Transverse colon (tissue), 3 donors: ENCODE results near the gene KREMEN1.

Source experiments
- POLR2A ChIP-seq: fragments of 450-650 bp; IDR thresholded peaks from one replicate; pipeline ENCODE4 v1.6.1; 2016; ENCODE audit warnings: antibody characterized with exemption, mild to moderate bottlenecking, moderate library complexity
- TF ChIP-seq, protein P1 (sequence below), 5 experiments: fragments of 200-600 bp in 3 of 5; fragments of 450-650 bp in 2 of 5; sonication (generic) in 3 of 5; IDR thresholded peaks; 1 replicate in 2 of 5; 2 replicates in 3 of 5; pipeline ENCODE4 v1.5.1; 2016 to 2017; ENCODE audit warnings: antibody characterized with exemption in 5 of 5, inconsistent platforms in 3 of 5, mild to moderate bottlenecking in 2 of 5, moderate library complexity in 1 of 5

- TF ChIP-seq POLR2A = no peak
- TF ChIP-seq, protein P1, sequence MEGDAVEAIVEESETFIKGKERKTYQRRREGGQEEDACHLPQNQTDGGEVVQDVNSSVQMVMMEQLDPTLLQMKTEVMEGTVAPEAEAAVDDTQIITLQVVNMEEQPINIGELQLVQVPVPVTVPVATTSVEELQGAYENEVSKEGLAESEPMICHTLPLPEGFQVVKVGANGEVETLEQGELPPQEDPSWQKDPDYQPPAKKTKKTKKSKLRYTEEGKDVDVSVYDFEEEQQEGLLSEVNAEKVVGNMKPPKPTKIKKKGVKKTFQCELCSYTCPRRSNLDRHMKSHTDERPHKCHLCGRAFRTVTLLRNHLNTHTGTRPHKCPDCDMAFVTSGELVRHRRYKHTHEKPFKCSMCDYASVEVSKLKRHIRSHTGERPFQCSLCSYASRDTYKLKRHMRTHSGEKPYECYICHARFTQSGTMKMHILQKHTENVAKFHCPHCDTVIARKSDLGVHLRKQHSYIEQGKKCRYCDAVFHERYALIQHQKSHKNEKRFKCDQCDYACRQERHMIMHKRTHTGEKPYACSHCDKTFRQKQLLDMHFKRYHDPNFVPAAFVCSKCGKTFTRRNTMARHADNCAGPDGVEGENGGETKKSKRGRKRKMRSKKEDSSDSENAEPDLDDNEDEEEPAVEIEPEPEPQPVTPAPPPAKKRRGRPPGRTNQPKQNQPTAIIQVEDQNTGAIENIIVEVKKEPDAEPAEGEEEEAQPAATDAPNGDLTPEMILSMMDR (IDR thresholded peaks at IDR 0.05) = no peak
Measured at GRCh38 chr22:29199702-29200400, 127.0 kb downstream of the KREMEN1 start.
